G401.6 (cell line): ENCODE results near the gene MTA2.
"Not testable (repeated sequence)": the region's sequence is repeated elsewhere in the genome, so short reads cannot be mapped to it uniquely, and the experiment has no call there.

ENCODE experiments used
- FAIRE-seq: peaks from 2 replicates; lab custom pipeline; 2012; peaks lifted over from hg19 to GRCh38; lab: Jason Lieb, UNC

The MTA2 gene

GRCh38 chr11:62601372-62602140 is at the start of gene MTA2:
TSS of gene MTA2 (minus strand) at chr11:62601865. CDS start at chr11:62601450, 415 bp downstream.
- peak; percentile 99 for FAIRE-seq

- FAIRE-seq, result not testable (repeated sequence)
These were observed 48.6 kb upstream of the MTA2 start for GRCh38 chr11:62650283-62650682.

- FAIRE-seq, result no peak
These were observed 47.8 kb upstream of the MTA2 start for GRCh38 chr11:62649486-62649885.

- FAIRE-seq, result no peak
These were observed 47.3 kb upstream of the MTA2 start for GRCh38 chr11:62648967-62649364.

GRCh38 chr11:62648185-62648966 is 46.7 kb upstream of the MTA2 start:
- FAIRE-seq, result no peak

GRCh38 chr11:62647609-62648005 is 45.9 kb upstream of the MTA2 start:
- FAIRE-seq, result no peak

- no peak for FAIRE-seq
These were observed 45.4 kb upstream of the MTA2 start for GRCh38 chr11:62646825-62647608.

- FAIRE-seq, result peak; percentile 96
These were observed 44.5 kb upstream of the MTA2 start, which contains the start of gene GANAB for GRCh38 chr11:62645946-62646824. TSS of gene GANAB (minus strand) at chr11:62646613. CDS start at chr11:62646599, 14 bp downstream.

- no peak for FAIRE-seq
These were observed 43.9 kb upstream of the MTA2 start for GRCh38 chr11:62645671-62645945.

- no peak for FAIRE-seq
These were observed 42.6 kb upstream of the MTA2 start for GRCh38 chr11:62644220-62644619.

- no peak for FAIRE-seq
These were observed 30.8 kb upstream of the MTA2 start for GRCh38 chr11:62632492-62632891.

- FAIRE-seq, result peak; percentile 78
These were observed 26.0 kb upstream of the MTA2 start for GRCh38 chr11:62627713-62628112.

- FAIRE-seq, result no peak
These were observed 20.9 kb upstream of the MTA2 start for GRCh38 chr11:62622476-62623089.

- peak; percentile 95 for FAIRE-seq
These were observed 20.2 kb upstream of the MTA2 start, which contains the start of gene B3GAT3 for GRCh38 chr11:62621567-62622470. TSS of gene B3GAT3 (minus strand) at chr11:62621986. CDS start at chr11:62621947, 39 bp downstream.

- no peak for FAIRE-seq
These were observed 19.4 kb upstream of the MTA2 start for GRCh38 chr11:62621027-62621566.

- FAIRE-seq, result not testable (repeated sequence)
These were observed 15.3 kb upstream of the MTA2 start for GRCh38 chr11:62616957-62617356.

GRCh38 chr11:62615521-62615920 is 13.9 kb upstream of the MTA2 start:
- FAIRE-seq, result no peak

GRCh38 chr11:62614275-62614674 is 12.6 kb upstream of the MTA2 start:
- FAIRE-seq, result no peak

GRCh38 chr11:62613291-62613778 is 11.7 kb upstream of the MTA2 start:
- FAIRE-seq, result no peak
